OCI-LY7 (cell line): ENCODE results near the gene ECEL1. TPM values are rescaled to one million over a fixed set of nuclear protein-coding genes. Genes with fewer than 3 reads are reported as not detected.
"Not testable (repeated sequence)": the region's sequence is repeated elsewhere in the genome, so short reads cannot be mapped to it uniquely, and the experiment has no call there.

Experiments used
- BruUV-seq: library from RNA; stranded (reverse); fragments of 400-500 nt; replicated peaks from 2 replicates; lab custom pipeline; 2021; lab: Mats Ljungman, UMichigan
- CTCF ChIA-PET: fragments of 300-600 bp; sonication (Branson Sonifier 250); formaldehyde crosslinking; loops from one replicate; lab custom pipeline; 2022; ENCODE audit warnings: antibody characterized with exemption; ENCODE audit not compliant: unreplicated experiment; lab: Charles Lee
- POLR2A ChIA-PET: fragments of 300-600 bp; sonication (Branson Sonifier 250); formaldehyde crosslinking; loops from one replicate; lab custom pipeline; 2022; ENCODE audit warnings: antibody characterized with exemption; lab: Charles Lee
- DNase-seq: peaks from one replicate; pipeline ENCODE4 v3.0.0-alpha.2; 2015; ENCODE audit warnings: low spot score
- H2AFZ ChIP-seq: fragments of 200-600 bp; sonication (generic), shearing (Covaris generic); 2 replicates; pipeline ENCODE4 v1.6.1; 2014; ENCODE audit warnings: mild to moderate bottlenecking, antibody characterized with exemption, low read length, moderate library complexity
- H3K27ac ChIP-seq: fragments of 200-600 bp; sonication (generic); 2 replicates; pipeline ENCODE4 v1.5.1; 2014; ENCODE audit warnings: mixed run types, low read depth, mild to moderate bottlenecking, moderate library complexity, low read length, inconsistent platforms; ENCODE audit not compliant: poor library complexity, severe bottlenecking
- H3K36me3 ChIP-seq: fragments of 200-600 bp; sonication (generic); 2 replicates; pipeline ENCODE4 v1.6.1; 2014; ENCODE audit warnings: mild to moderate bottlenecking, antibody characterized with exemption, low read length, moderate library complexity, mixed read lengths; ENCODE audit not compliant: insufficient read depth
- H3K4me1 ChIP-seq: fragments of 200-600 bp; sonication (generic); 2 replicates; pipeline ENCODE4 v1.5.1; 2014; ENCODE audit warnings: mild to moderate bottlenecking, low read length; ENCODE audit not compliant: insufficient read depth, poor library complexity, severe bottlenecking
- H3K4me2 ChIP-seq: fragments of 200-600 bp; sonication (generic); 2 replicates; pipeline ENCODE4 v1.6.1; 2014; ENCODE audit warnings: mild to moderate bottlenecking, low read length
- H3K4me3 ChIP-seq: fragments of 200-600 bp; sonication (generic); 2 replicates; pipeline ENCODE4 v1.5.1; 2014; ENCODE audit warnings: mild to moderate bottlenecking, low read depth, low read length; ENCODE audit not compliant: poor library complexity, severe bottlenecking
- H3K79me2 ChIP-seq: fragments of 200-600 bp; sonication (generic); 2 replicates; pipeline ENCODE4 v1.6.1; 2016; ENCODE audit warnings: low read depth, mild to moderate bottlenecking, low read length, moderate library complexity, mixed read lengths; ENCODE audit not compliant: insufficient read depth
- H3K9me2 ChIP-seq: fragments of 200-600 bp; sonication (generic); 2 replicates; pipeline ENCODE4 v1.6.1; 2016; ENCODE audit warnings: mild to moderate bottlenecking, low read length, mixed read lengths; ENCODE audit not compliant: insufficient read depth
- H3K9me3 ChIP-seq: fragments of 200-600 bp; sonication (generic); 2 replicates; pipeline ENCODE4 v1.6.1; 2014; ENCODE audit warnings: mild to moderate bottlenecking, mixed run types, low read length, mixed read lengths
- H4K20me1 ChIP-seq: fragments of 200-600 bp; sonication (generic); 2 replicates; pipeline ENCODE4 v1.6.1; 2014; ENCODE audit warnings: mild to moderate bottlenecking, antibody characterized with exemption, low read length, moderate library complexity, mixed read lengths; ENCODE audit not compliant: insufficient read depth
- CTCF ChIP-seq: fragments of 200-600 bp; sonication (generic); conservative IDR thresholded peaks from 2 replicates; pipeline ENCODE4 v1.5.1; 2014; ENCODE audit warnings: mild to moderate bottlenecking, antibody characterized with exemption, low read length, moderate library complexity, mixed read lengths
- EZH2phosphoT487 ChIP-seq: fragments of 200-600 bp; sonication (generic); IDR thresholded peaks from 2 replicates; pipeline ENCODE4 v1.6.1; 2018; ENCODE audit warnings: low read depth, borderline replicate concordance, mild to moderate bottlenecking, mixed run types, antibody characterized with exemption, low read length, moderate library complexity, mixed read lengths
- intact Hi-C: fragments of 100-400 bp; cut with micrococcal nuclease; formaldehyde crosslinking; loops from one replicate; pipeline ENCODE4 v1.10.0; 2022; ENCODE audit not compliant: unreplicated experiment
- total RNA-seq, 2 experiments: library from RNA; depleted of rRNA in 1 of 2; stranded (reverse); fragments of >200 nt in 1 of 2; shearing (Covaris generic) in 1 of 2; gene quantifications; 2 replicates each; pipeline ENCODE4 v1.2.3, GENCODE V29; 2014 to 2022

ECEL1 gene
- total RNA-seq, 2 experiments from 2014 or later, result not detected

- H3K27ac ChIP-seq, result no peak overlapping the region
- no peaks in the 10 kb centered on the region; the same call in 1 of the 2 replicates for H3K36me3 ChIP-seq
- H4K20me1 ChIP-seq, result no peaks in the 10 kb centered on the region
- H3K4me3 ChIP-seq, result no peak overlapping the region
- no peaks in the 10 kb centered on the region for H3K79me2 ChIP-seq
- no peaks in the 10 kb centered on the region for H3K9me2 ChIP-seq
- peaks cover 42% of the 10 kb centered on the region for H3K4me1 ChIP-seq
- ChIA-PET CTCF (no interaction called here), POLR2A (interaction anchor here (0.6 to 1.0 kb wide), 2 partner anchors 13 to 160 kb away, joined by 3 to 4 read pairs; no protein-coding TSS in a partner anchor)
- H3K9me3 ChIP-seq, result 0 out of 2 replicates have a peak, but pooled peaks cover 6% of the 10 kb centered on the region
- no TSS peak for BruUV-seq
- intact Hi-C loops, result no loop called here
- H3K4me2 ChIP-seq, result no peak overlapping the region
- DNase-seq, result peak; percentile 28
- no peak overlapping the region for H2AFZ ChIP-seq
- TF ChIP-seq EZH2phosphoT487 (no peak), CTCF (no peak)
These were observed 46.5 kb upstream of the ECEL1 start for GRCh38 chr2:232533944-232534710.

- H3K4me3 ChIP-seq, DNase-seq, H3K36me3 ChIP-seq, BruUV-seq, H3K9me3 ChIP-seq, H4K20me1 ChIP-seq, intact Hi-C loops, CTCF ChIA-PET, H3K9me2 ChIP-seq, H3K79me2 ChIP-seq, H2AFZ ChIP-seq: not testable (repeated sequence)
- Histone ChIP-seq H3K27ac (peak overlapping the region; percentile 53), H3K4me2 (peak overlapping the region; percentile 34), H3K4me1 (peaks cover 49% of the 10 kb centered on the region)
- POLR2A ChIA-PET, result interaction anchor here (1.1 kb wide), 1 partner anchor 16 kb away, joined by 4 read pairs; no protein-coding TSS in a partner anchor
These were observed 45.2 kb upstream of the ECEL1 start for GRCh38 chr2:232532821-232533220.

GRCh38 chr2:232532419-232532818, 44.8 kb upstream of the ECEL1 start:
- Histone ChIP-seq H3K9me3 (0 out of 2 replicates have a peak, but pooled peaks cover 6% of the 10 kb centered on the region), H3K36me3 (no peaks in the 10 kb centered on the region; the same call in 1 of the 2 replicates), H3K4me2 (peak overlapping the region; percentile 34), H3K9me2 (no peaks in the 10 kb centered on the region), H3K79me2 (no peaks in the 10 kb centered on the region), H3K4me3 (no peak overlapping the region), H3K4me1 (peaks cover 49% of the 10 kb centered on the region), H2AFZ (no peak overlapping the region; the same call in 1 of the 2 replicates), H4K20me1 (no peaks in the 10 kb centered on the region), H3K27ac (peak overlapping the region; percentile 53)
- no TSS peak for BruUV-seq
- ChIA-PET CTCF (no interaction called here), POLR2A (interaction anchor here (1.1 to 1.5 kb wide), 2 partner anchors 14 to 16 kb away, joined by 4 to 10 read pairs; no protein-coding TSS in a partner anchor)
- TF ChIP-seq CTCF, result no peak
- TF ChIP-seq EZH2phosphoT487, result no peak
- DNase-seq, result peak; percentile 84
- intact Hi-C loops, result no loop called here
